ENCODE measurements around the gene SYNGR1.
"Not testable (repeated sequence)": the region's sequence is repeated elsewhere in the genome, so short reads cannot be mapped to it uniquely, and the experiment has no call there.

SYNGR1 gene

DNA sequence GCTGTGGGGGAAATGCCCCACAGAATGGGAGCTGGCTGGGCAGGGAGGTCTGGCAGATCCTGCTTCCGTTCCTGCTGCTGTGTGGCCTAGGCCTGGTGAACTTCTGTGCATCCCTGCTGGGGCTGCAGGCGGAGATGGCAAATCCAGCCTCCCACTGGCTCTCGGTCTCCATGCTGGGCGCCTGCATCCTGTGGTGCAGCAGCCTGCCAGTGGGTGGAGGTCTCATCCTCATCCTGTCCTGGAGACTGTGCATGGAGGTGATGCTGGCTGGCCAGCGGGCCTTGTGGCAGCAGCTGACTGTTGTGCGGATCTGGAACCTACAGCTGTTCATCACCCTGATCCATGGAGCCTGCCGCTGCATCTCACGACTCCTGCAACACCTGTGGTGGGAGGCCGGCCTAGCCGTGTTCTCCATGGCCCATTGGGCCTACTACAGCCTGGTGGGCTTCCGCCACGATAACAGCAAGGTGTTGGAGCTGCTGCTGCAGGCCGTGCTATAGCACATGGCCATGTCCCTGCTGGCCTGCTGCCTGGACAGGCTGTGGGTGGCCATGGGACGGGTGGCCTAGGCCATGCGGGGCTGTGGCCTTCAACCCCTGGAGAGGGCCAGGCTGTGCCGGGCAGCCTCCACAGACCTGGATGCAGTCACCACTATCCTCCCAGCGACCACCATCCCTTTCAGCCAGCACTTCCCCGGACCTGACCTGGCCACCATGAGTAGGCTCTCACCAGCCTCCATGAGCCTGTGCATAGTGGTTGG is 21.6 kb upstream of the SYNGR1 start:
- no peak overlapping the region for H3K4me3 Mint-ChIP-seq

GRCh38 chr22:39330553-39330952 is 19.2 kb upstream of the SYNGR1 start:
- H3K27me3 Mint-ChIP-seq; H3K4me3 Mint-ChIP-seq; H3K9me3 Mint-ChIP-seq; DNase-seq; H3K27ac Mint-ChIP-seq; H3K36me3 Mint-ChIP-seq (ENCODE audit: low read depth): not testable (repeated sequence)
- H3K4me1 Mint-ChIP-seq (ENCODE audit: low read depth), result peaks cover 15% of the 10 kb centered on the region

More for the DNA sequence above, 21.6 kb upstream of the SYNGR1 start:
- Mint-ChIP-seq H3K9me3 (no peaks in the 10 kb centered on the region), H3K27me3 (no peaks in the 10 kb centered on the region), H3K4me1 (ENCODE audit: low read depth) (peaks cover 15% of the 10 kb centered on the region), H3K27ac (no peak overlapping the region), H3K36me3 (ENCODE audit: low read depth) (no peaks in the 10 kb centered on the region)
- DNase-seq, result no peak

DNA sequence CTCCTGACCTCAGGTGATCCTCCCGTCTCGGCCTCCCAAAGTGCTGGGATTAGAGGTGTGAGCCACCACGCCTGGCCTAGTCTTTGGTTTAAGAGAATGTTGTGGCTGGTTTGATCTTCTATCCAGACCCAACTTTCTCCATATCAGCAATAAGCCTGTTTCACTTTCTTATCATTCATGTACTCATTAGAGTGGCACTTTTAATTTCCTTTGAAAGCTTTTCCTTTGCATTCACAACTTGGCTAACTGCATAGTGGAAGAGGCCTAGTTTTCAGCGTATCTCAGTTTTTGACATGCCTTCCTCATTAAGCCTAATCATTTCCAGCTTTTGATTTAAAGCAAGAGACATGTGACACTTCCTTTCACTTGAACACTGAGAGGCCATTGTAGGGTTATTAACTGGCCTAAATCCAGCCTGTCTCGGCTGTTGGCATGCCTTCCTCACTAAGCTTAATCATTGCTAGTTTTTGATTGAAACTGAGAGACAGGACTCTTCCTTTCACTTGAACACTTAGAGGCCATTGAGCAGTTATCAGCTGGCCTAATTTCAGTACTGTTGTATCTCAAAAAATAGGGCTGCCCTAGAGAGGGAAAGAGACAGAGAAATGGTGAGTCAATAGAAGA is 17.2 kb upstream of the SYNGR1 start:
- Mint-ChIP-seq H3K4me3 (no peak overlapping the region), H3K36me3 (ENCODE audit: low read depth) (no peaks in the 10 kb centered on the region), H3K27me3 (no peaks in the 10 kb centered on the region), H3K4me1 (ENCODE audit: low read depth) (peaks cover 15% of the 10 kb centered on the region), H3K27ac (peak overlapping the region; percentile 15), H3K9me3 (no peaks in the 10 kb centered on the region)
- DNase-seq, result no peak

DNA sequence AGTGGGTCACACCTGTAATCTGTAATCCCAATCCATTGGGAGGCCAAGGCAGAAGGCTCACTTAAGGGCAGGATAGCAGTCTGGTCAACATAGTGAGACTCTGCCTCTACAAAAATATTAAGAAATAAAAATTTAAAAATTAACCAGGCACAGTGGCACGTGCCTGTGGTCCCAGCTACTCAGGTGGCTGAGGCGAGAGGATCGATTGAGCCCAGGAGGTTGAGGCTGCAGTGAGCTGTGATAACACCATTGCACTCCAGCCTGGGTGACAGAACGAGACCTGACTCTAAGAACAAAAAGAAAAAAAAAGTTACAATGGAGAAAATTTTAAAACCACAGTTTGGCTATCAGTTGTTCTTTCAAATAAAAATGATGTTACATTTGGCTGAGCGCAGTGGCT is 13.4 kb upstream of the SYNGR1 start:
- Mint-ChIP-seq H3K27me3 (no peaks in the 10 kb centered on the region), H3K4me1 (ENCODE audit: low read depth) (peaks cover 13% of the 10 kb centered on the region), H3K27ac (no peak overlapping the region), H3K36me3 (ENCODE audit: low read depth) (no peaks in the 10 kb centered on the region), H3K4me3 (no peak overlapping the region), H3K9me3 (no peaks in the 10 kb centered on the region)
- no peak for DNase-seq

DNA sequence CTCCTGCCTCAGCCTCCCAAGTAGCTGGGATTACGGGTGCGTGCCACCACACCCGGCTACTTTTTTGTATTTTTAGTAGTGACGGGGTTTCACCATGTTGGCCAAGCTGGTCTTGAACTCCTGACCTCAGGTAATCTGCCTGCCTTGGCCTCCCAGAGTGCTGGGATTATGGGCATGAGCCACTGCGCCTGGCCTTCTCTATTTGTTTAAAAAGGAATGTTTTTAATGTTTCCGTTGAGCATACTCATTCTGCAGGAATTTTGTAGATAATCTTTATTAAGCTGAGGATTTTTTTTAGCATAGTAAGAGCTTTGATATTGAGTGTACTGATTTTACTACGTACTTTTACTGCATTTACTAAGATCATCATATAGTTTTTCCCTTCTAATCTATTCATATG is 10.0 kb upstream of the SYNGR1 start:
- not testable (repeated sequence) for H3K27me3 Mint-ChIP-seq; H3K9me3 Mint-ChIP-seq; H3K36me3 Mint-ChIP-seq (ENCODE audit: low read depth); H3K4me1 Mint-ChIP-seq (ENCODE audit: low read depth); H3K4me3 Mint-ChIP-seq; H3K27ac Mint-ChIP-seq; DNase-seq

DNA sequence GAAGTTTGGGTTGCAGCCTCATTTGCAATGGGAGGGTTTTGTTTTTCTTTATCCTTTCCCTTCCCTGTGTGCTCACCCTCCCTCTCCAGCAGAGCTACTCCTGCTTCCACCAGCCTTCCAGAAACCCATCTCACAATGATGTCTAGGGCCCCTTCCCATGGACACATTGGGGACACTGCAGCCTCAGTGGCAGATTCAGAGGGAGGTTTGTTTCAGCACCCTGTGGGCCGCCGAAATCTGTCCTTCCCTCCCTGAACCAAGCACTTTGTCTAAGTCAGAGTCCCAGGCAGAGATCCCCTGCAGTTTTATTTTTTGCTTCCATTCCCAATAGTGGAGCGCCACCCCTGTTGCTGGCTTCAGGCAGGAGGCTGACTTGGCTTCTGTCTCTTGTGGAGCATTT is 8.6 kb upstream of the SYNGR1 start:
- Mint-ChIP-seq H3K27me3 (peaks cover 3% of the 10 kb centered on the region), H3K4me1 (ENCODE audit: low read depth) (peaks cover 4% of the 10 kb centered on the region), H3K4me3 (no peak overlapping the region), H3K36me3 (ENCODE audit: low read depth) (no peaks in the 10 kb centered on the region), H3K9me3 (no peaks in the 10 kb centered on the region), H3K27ac (no peak overlapping the region)
- no peak for DNase-seq

DNA sequence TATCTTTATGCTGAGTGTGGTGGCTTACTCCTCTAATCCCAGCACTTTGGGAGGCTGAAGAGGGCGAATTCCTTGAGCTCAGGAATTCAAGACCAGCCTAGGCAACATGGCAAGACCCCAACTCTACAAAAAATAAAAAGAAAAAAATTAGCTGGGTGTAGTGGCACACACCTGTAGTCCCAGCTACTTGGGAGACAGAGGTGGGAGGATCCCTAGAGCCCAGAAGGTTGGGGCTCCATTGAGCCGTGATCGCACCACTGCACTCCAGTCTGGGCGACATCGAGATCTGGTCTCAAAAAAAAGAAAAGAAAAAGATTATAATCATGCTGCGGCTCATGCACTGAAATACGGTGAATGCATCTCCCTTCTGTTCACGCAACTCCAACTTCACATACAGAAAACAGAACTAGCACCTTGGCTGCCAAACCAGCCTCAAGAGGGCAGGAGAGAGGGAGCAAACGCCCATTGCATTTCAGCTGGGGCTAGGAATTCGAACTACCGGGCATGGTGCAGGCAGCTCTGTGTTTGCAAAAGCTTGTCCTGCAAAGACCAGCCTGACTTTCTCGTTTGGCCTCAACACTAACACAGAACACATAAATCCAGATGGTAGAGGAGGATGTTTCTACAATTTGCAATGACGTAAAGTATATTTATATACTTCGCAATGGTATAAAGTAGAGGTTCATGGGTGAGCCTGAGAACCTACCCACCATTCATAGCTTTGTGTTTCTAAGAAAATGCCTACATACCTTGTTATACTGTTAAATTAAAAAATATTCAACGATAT is 6.3 kb upstream of the SYNGR1 start:
- Mint-ChIP-seq H3K27me3 (peaks cover 3% of the 10 kb centered on the region), H3K9me3 (no peaks in the 10 kb centered on the region), H3K4me1 (ENCODE audit: low read depth) (peaks cover 4% of the 10 kb centered on the region), H3K4me3 (no peak overlapping the region), H3K36me3 (ENCODE audit: low read depth) (no peaks in the 10 kb centered on the region), H3K27ac (no peak overlapping the region)
- peak; percentile 63 for DNase-seq

DNA sequence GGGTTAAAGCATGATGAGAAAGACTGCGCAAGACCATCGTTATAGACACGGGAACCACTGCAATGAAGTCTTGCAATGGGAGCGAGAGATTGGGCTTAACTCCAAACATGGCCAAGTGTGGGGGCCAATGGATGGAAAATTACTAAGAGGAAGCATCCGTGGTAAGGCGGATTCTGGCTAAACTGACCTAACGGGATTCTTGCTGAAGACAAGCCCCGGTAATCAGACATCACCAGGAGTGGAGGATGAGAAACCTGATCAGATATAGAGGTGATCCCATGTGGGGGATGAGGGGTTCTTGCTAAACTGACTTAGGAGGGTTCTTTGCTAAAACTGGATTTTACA is 5.8 kb upstream of the SYNGR1 start:
- Mint-ChIP-seq H3K27ac (no peak overlapping the region), H3K9me3 (no peaks in the 10 kb centered on the region), H3K4me1 (ENCODE audit: low read depth) (peaks cover 6% of the 10 kb centered on the region), H3K4me3 (no peak overlapping the region), H3K36me3 (ENCODE audit: low read depth) (no peaks in the 10 kb centered on the region), H3K27me3 (peaks cover 9% of the 10 kb centered on the region)
- DNase-seq, result no peak

- Mint-ChIP-seq H3K4me1 (ENCODE audit: low read depth) (peaks cover 11% of the 10 kb centered on the region), H3K4me3 (no peak overlapping the region), H3K9me3 (no peaks in the 10 kb centered on the region), H3K27ac (no peak overlapping the region), H3K36me3 (ENCODE audit: low read depth) (no peaks in the 10 kb centered on the region), H3K27me3 (peaks cover 14% of the 10 kb centered on the region)
- DNase-seq, result no peak
These were observed 4.6 kb upstream of the SYNGR1 start for GRCh38 chr22:39345231-39345630.

GRCh38 chr22:39348909-39349505 is 784 bp upstream of the SYNGR1 start:
- peak overlapping the region; percentile 76 for H3K4me3 Mint-ChIP-seq
- peak overlapping the region; percentile 40 for H3K27ac Mint-ChIP-seq
- no peak for DNase-seq

DNA sequence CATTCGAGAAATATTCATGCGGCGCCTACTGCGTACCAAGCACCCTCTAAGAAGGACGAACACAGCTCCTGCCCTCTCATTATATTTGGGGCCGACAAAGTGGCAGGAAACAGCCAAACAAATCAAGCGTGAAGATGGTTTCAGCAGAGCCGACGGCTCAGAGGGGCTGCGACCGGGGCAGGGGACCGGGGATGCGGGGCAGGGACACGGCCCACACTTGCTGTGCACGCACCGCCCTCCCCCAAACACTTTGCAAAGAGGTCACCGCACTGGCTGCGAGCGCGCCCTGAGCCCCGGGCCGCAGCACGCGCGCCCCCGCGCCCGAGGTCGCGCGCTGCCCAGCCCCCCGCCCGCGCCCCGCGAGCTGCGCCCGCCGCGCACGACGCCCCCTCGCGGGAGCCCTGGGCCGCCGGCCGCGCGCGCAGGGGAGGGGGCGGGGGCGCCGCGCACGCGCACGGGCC is 255 bp upstream of the SYNGR1 start:
- peak overlapping the region; percentile 40 for H3K27ac Mint-ChIP-seq

More at GRCh38 chr22:39348909-39349505, 784 bp upstream of the SYNGR1 start:
- Mint-ChIP-seq H3K4me1 (ENCODE audit: low read depth) (peaks cover 12% of the 10 kb centered on the region), H3K36me3 (ENCODE audit: low read depth) (no peaks in the 10 kb centered on the region), H3K9me3 (no peaks in the 10 kb centered on the region), H3K27me3 (peaks cover 26% of the 10 kb centered on the region)

DNA sequence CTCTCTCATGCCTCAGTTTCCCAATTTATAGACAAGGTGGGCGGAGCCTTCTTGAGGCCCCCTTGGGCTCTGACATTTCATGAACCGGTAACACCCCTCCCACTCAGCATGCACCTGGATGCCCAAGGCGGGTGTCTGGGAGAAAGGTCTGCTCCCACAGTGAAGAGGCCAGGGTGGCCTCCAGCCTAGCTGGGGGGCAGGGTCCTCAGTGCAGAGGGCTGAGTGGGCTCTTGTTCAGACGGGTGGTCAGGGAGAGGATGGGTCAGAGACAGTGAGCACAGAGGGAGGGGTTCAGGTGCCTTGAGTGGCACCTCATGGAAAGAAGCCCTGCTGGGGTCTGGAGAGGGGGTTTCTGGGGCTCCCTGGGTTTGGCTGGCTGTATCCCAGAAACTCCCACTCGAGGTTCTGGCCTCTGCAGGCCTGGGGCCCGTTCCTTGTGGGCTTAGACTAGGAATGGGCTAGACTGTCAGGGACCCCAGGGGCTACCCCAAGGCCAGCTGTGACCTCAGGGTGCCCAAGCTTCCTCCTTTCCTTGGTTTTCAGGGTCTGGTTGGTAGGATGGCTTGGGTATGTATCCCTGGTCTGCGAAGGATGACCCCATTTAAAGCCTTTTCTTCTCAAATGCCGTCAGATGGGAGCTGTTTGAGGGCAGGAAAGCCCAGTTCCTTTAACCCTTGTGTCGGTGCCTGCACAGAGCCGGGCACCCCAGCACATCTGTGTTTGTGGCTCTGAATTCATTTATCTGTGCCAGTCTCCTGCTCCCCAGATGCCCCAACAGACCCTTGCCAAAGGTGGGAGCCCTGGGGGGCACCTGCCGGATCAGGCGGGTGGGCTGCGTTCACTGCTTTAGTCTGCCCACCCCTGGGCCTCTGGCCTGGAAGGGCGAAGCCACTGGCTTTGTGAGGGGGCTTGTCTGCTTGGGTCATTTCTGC is 1.2 kb downstream of the SYNGR1 start:
- Mint-ChIP-seq H3K4me3 (peak overlapping the region; percentile 72), H3K27ac (no peak overlapping the region), H3K27me3 (peaks cover 26% of the 10 kb centered on the region), H3K4me1 (ENCODE audit: low read depth) (peaks cover 12% of the 10 kb centered on the region), H3K36me3 (ENCODE audit: low read depth) (no peaks in the 10 kb centered on the region), H3K9me3 (no peaks in the 10 kb centered on the region)
- DNase-seq, result no peak

More for the DNA sequence above, 255 bp upstream of the SYNGR1 start:
- Mint-ChIP-seq H3K36me3 (ENCODE audit: low read depth) (no peaks in the 10 kb centered on the region), H3K9me3 (no peaks in the 10 kb centered on the region), H3K27me3 (peaks cover 26% of the 10 kb centered on the region), H3K4me3 (peak overlapping the region; percentile 76), H3K4me1 (ENCODE audit: low read depth) (peaks cover 12% of the 10 kb centered on the region)
- peak; percentile 54 for DNase-seq

- Mint-ChIP-seq H3K36me3 (ENCODE audit: low read depth) (no peaks in the 10 kb centered on the region), H3K4me1 (ENCODE audit: low read depth) (peaks cover 12% of the 10 kb centered on the region), H3K27me3 (peaks cover 26% of the 10 kb centered on the region), H3K9me3 (no peaks in the 10 kb centered on the region), H3K27ac (no peak overlapping the region), H3K4me3 (no peak overlapping the region)
- no peak for DNase-seq
These were observed 2.0 kb downstream of the SYNGR1 start for GRCh38 chr22:39351689-39352214.

Data from activated T-cell treated with anti-CD3 and anti-CD28 coated beads, Interleukin-2, amount 50 U/mL, for 24 hours (primary cell).